Dendritic cell treated with granulocyte-macrophage colony-stimulating factor and Interleukin-4, amounts not matched to agents 40 ng/mL and 50 ng/mL, for 4 days (primary cell): ENCODE results near the gene BHLHA15.
A peak's percentile ranks its signal among the peaks of the same experiment; 100 is the strongest.

Experiments used
- H3K27ac Mint-ChIP-seq: one replicate; pipeline ENCODE4 v1.8.0; 2022; ENCODE audit warnings: mild to moderate bottlenecking, mixed read lengths
- H3K27me3 Mint-ChIP-seq: one replicate; pipeline ENCODE4 v1.8.0; 2022; ENCODE audit warnings: mild to moderate bottlenecking, mixed read lengths
- H3K36me3 Mint-ChIP-seq: one replicate; pipeline ENCODE4 v1.8.0; 2022; ENCODE audit warnings: low read depth, mixed read lengths
- H3K4me1 Mint-ChIP-seq: one replicate; pipeline ENCODE4 v1.8.0; 2022; ENCODE audit warnings: low read depth, mixed read lengths
- H3K4me3 Mint-ChIP-seq: one replicate; pipeline ENCODE4 v1.8.0; 2022; ENCODE audit warnings: mild to moderate bottlenecking, moderate library complexity, mixed read lengths
- H3K9me3 Mint-ChIP-seq: one replicate; pipeline ENCODE4 v1.8.0; 2022; ENCODE audit warnings: mixed read lengths
- intact Hi-C: fragments of 100-400 bp; cut with micrococcal nuclease; formaldehyde crosslinking; loops from one replicate; pipeline ENCODE4 v1.15.0; 2022

BHLHA15 gene

DNA sequence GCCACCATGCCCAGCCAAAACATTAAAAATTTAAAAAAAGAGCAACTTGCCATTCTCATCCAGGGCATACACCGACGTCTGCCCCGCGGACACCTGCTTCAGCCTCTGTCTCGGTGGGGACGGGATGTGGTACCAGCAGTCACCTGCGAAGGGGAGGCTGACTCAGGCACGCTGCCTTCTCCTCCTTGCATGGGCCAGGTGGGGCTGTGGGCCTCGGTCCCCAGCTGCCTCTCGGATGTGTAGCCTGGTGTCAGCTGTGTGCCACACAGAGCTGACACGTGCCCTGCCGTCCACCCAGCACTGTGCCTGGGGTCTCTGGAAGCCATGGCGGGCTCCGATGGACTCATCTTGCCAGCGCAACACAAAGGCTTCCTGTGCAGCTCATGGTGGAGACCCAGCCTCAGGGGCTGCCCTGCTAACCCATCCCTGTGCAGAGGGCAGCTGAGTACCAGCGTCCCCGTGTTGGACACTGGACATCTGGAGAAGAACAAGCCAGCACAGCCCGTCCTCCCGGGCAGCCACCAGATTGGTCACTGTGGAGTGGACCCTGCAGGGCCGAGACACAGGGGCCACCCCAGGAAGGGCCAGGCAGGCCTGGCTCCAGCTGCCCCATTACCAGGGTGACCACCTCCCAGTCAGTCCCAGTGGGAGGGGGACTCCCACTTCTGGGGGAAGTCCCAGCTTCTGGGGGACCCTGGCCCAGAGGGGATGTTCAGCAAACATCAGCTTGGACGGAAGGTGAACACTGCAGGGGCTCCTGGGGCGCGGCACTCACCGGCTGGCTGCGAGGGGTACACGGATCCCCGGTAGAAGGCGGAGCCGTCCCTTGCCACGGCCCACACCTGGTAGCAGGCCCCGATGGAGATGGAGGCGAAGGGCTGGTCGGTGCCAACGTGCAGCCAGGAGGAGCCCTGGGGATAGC lies 10.6 kb downstream of the BHLHA15 start:
- Mint-ChIP-seq H3K4me3 (peak overlapping the region; percentile 4), H3K4me1 (peaks cover 12% of the 10 kb centered on the region), H3K9me3 (no peaks in the 10 kb centered on the region), H3K36me3 (peaks cover 93% of the 10 kb centered on the region), H3K27ac (no peak overlapping the region), H3K27me3 (peaks cover 2% of the 10 kb centered on the region)
- intact Hi-C loops, result no loop called here

DNA sequence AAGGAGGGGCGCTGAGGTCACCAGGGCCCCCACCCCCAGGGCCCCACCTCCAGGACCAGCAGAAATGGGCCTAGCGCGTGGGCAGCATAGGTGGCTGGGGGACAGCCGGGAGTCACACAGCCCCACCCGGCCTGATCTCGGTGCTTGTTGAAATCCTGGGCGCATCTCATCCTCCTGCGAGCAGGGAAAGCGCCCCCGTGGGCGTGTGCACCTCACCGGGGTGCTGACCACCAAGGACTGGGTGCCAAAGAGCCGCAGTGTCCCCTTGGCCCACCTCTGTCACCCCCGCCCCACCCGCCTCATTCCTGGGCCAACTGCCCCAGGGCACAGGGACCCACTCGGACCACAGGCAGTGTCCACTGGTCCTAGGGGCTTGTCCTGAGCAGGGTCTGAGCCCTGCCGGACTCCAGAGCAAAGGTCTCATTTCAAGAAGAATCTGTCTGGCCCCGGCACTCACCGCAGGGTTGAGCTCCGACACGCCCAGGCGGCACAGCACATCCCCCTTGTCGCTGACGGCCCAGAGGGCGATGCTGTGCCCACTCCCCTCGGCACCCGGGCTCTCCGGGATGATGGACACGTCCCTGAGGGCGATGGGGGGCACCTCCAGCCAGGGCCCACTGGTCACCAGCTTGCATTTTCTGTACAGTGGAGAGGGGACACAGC lies 11.4 kb downstream of the BHLHA15 start:
- Mint-ChIP-seq H3K36me3 (peaks cover 93% of the 10 kb centered on the region), H3K4me3 (no peak overlapping the region), H3K9me3 (no peaks in the 10 kb centered on the region), H3K27ac (no peak overlapping the region), H3K4me1 (peaks cover 9% of the 10 kb centered on the region), H3K27me3 (peaks cover 2% of the 10 kb centered on the region)
- intact Hi-C loops, result no loop called here

DNA sequence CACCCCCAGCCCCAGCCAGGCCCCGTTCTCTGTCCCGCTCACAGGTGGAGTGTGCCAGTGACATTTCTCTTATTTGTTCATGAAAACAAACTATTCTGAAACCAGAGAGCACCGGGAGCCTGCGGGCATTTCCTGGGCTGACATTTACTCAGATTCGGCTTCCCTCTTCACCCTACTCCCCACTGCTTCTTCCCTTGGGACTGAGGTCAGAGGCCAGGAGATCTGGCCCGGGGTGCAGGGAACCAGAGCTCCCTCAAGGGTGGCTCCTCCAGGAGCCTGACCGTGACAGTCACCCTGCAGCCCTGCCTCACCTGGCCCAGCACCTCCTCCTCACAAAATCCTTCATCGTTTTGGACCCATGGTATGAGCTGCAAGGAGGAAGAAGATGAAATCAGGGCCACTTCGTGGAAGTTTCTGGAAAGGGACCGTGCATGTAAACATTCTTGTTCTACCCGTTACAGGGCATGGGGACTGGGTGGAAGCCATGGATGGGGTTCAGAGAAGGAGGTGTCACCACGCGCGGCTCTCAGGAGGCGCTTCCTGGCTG lies 12.2 kb downstream of the BHLHA15 start:
- no peak overlapping the region for H3K4me3 Mint-ChIP-seq
- peaks cover 2% of the 10 kb centered on the region for H3K27me3 Mint-ChIP-seq
- H3K36me3 Mint-ChIP-seq, result peaks cover 94% of the 10 kb centered on the region
- intact Hi-C loops, result no loop called here
- H3K27ac Mint-ChIP-seq, result no peak overlapping the region
- no peaks in the 10 kb centered on the region for H3K9me3 Mint-ChIP-seq
- peaks cover 1% of the 10 kb centered on the region for H3K4me1 Mint-ChIP-seq

DNA sequence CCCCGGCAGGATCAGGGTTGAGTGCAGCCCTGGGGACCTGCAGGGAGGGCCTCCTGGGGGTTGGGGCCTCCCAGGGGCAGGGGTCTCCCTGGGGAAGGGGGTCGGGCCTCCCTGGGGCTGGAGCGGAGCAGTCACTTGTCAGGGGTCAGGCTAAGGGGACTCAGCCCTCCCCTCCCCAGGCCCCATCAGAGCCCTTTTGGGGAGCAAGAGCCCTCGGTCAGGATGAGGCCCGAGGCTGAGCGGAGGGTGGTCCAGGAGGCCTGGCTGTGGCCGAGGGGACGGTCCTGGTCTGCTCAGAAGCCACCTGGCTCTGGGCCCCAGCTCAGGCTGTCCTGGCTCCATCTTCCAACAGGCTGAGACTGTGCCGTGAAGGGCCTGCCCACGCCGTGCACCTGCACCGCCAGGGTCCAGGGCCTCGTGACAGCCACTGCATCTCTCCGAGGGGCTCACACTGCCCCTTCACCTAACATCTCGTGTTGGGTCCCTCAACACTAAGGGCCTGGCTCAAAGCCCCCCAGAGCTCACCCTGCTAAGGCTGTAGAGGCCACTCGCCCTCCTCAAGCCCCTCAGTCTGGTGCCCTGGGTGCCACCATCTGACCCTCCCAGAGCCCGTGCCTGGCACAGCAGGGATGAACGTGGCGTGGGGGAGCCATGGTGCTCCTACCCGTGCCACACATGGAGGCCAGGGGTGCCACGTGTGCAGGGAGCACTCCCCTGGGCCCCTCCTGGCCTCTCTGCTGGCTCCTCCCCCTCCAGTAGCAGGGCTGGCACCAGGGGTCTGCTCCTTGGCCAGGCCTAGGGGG lies 12.9 kb downstream of the BHLHA15 start:
- Mint-ChIP-seq H3K4me1 (no peaks in the 10 kb centered on the region), H3K27ac (no peak overlapping the region), H3K4me3 (no peak overlapping the region), H3K36me3 (peaks cover 100% of the 10 kb centered on the region), H3K9me3 (no peaks in the 10 kb centered on the region), H3K27me3 (peaks cover 2% of the 10 kb centered on the region)
- intact Hi-C loops, result no loop called here

DNA sequence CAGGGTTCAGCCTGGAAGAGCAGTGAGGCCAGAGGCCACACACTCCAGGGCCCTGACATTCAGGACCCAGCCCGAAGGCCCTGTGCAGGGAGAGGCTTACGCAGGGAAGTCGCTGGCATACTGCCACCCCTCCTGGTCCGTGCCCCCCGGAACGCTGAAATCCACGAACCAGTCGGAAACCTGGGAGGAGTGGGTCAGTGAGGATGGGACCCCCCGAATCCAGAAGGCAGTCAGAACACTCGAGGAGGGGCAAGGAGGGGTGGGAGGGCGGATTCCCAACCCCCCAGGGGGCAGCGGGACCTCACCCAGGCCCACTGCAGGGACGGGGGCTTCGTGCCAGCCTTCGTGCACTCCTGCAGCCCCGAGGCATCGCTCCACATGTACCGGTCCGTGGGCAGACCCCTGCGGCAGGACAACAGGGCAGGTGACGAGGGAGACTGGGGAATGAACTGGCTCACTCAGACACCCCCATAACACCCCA lies 13.5 kb downstream of the BHLHA15 start:
- H3K27ac Mint-ChIP-seq, result no peak overlapping the region
- peaks cover 100% of the 10 kb centered on the region for H3K36me3 Mint-ChIP-seq
- no peak overlapping the region for H3K4me3 Mint-ChIP-seq
- H3K27me3 Mint-ChIP-seq, result no peaks in the 10 kb centered on the region
- H3K4me1 Mint-ChIP-seq, result no peaks in the 10 kb centered on the region
- intact Hi-C loops, result no loop called here
- H3K9me3 Mint-ChIP-seq, result no peaks in the 10 kb centered on the region

DNA sequence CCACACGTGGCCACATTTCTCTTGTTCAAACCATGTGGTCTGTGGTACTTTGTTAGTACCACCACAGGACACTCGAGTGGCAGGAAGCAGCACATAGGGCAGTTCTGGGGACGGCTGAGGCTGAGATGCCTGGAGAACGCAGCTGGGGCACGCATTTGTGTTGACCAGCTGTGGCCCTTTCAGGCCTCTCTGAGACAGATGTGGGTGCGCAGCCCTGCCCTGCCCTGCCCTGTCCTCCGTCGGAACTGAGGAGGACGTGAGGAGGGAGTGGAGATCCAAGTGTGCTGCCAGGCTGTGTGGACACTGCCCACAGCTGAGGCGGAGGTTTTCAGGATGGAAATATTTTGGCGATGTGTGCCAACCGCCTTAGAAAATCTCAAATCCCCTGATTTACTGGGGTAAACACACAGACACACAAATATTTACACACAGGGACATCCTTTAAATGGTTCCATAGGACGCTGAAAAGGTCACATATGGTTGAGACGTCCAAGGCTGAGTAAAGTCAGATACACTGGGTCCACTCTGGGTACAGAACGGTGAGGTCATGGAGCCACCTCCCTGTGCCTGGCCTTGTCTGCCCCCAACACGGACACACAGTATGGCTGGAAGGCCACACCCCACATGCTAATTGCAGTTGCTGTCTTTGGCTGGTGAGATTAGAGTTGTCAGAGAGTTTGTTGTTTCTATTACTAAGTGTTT lies 14.8 kb downstream of the BHLHA15 start:
- Mint-ChIP-seq H3K36me3 (peaks cover 100% of the 10 kb centered on the region), H3K4me1 (no peaks in the 10 kb centered on the region), H3K27me3 (no peaks in the 10 kb centered on the region), H3K9me3 (no peaks in the 10 kb centered on the region), H3K27ac (no peak overlapping the region), H3K4me3 (no peak overlapping the region)
- intact Hi-C loops, result no loop called here

DNA sequence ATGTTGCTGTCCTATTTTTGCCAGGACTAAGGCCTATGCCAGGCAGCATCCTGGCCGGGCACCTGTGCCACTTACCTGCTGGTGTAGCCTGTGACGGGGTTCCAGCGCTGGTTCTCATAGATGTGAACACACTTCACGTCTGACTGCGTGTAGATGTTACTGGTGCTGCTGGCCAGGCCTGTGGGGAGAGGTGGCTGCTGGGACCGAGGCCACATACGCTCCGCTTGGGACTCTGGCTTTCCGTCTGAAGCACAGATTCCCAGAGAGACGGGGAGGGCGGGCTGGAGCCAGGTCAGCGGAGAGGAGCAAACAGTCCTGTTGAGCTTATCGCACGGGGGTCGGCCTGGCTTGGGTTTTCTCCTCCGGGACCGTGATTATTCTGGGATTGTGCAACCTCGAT lies 16.7 kb downstream of the BHLHA15 start:
- intact Hi-C loops, result no loop called here
- H3K27ac Mint-ChIP-seq, result no peak overlapping the region
- H3K9me3 Mint-ChIP-seq, result no peaks in the 10 kb centered on the region
- H3K36me3 Mint-ChIP-seq, result peaks cover 100% of the 10 kb centered on the region
- H3K27me3 Mint-ChIP-seq, result no peaks in the 10 kb centered on the region
- H3K4me1 Mint-ChIP-seq, result no peaks in the 10 kb centered on the region
- H3K4me3 Mint-ChIP-seq, result no peak overlapping the region

DNA sequence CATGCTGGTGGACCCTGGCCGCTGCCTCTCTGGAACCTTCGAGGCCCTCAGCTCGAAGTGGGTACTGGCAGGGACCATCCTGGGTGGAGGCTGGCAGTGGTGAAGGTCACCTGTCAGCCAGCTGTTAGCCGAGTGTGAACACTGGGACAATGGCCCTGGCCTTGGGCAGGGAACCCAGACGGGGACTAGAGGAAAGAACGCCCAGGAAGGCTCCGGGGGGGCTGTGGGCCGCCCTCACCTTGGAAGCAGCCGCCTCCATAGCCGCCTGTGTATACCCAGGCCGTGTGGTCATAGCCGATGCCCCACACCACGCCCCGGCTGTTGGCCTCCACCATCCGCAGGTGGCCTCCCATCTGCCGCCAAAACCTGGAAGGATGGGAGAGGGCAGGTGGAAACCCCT lies 17.6 kb downstream of the BHLHA15 start:
- Mint-ChIP-seq H3K27ac (no peak overlapping the region), H3K36me3 (peaks cover 100% of the 10 kb centered on the region), H3K4me1 (no peaks in the 10 kb centered on the region), H3K9me3 (no peaks in the 10 kb centered on the region), H3K27me3 (no peaks in the 10 kb centered on the region), H3K4me3 (no peak overlapping the region)
- intact Hi-C loops, result no loop called here

DNA sequence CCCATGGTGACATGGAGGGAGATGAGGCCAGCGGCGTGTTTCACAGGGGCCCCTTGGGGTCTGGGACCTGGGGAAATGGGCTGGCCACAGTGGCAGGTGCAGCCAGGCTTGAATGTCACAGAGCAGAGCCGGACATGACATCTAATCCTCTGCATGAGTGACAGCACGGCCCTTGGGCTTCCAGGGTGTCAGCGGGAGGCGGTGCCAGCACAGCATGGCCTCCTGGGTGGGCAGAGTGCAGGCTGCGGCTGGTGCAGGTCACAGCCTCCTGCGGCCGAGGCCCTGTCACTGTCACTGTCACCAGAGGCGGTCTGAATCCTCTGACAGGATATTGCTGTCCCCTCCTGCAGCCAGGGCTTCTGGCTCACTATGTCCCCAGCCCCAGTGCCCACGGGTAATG lies 18.2 kb downstream of the BHLHA15 start:
- no peak overlapping the region for H3K27ac Mint-ChIP-seq
- intact Hi-C loops, result no loop called here
- no peak overlapping the region for H3K4me3 Mint-ChIP-seq

DNA sequence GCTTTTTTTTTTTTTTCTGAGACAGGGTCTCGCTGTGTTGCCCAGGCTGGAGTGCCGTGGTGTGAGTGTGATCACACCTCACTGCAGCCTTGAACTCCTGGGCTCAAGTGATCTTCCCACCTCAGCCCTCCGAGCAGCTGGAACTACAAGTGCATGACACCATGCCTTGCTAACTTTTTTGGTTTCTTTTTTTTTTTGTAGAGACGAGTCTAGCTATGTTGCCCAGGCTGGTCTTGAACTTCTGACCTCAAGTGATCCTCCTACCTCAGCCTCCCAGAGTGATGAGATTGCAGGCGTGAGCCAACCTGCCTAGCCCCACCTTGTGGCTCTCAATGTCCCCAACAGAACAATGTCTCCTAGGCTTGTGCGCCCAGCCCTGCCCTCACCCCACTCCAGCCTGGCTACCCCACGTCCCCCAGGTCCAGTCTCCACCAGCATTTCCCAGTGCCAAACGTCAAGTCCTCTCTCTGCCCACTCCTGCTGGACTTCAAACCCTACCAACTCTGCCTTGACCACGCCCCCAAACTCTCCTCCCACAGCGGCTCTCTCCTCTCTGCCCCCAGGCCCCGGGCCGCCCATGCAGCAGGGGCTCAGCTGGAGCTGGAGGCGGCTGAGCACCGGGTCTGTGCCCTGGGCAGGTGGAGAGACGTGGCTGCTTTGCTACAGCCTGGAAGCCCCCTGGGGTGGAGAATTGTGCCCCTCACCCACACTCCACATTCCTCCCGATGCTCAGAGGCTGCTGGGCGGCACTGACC lies 18.9 kb downstream of the BHLHA15 start:
- H3K4me1 Mint-ChIP-seq, result no peaks in the 10 kb centered on the region
- H3K9me3 Mint-ChIP-seq, result no peaks in the 10 kb centered on the region
- H3K27ac Mint-ChIP-seq, result no peak overlapping the region
- peaks cover 100% of the 10 kb centered on the region for H3K36me3 Mint-ChIP-seq
- no peak overlapping the region for H3K4me3 Mint-ChIP-seq
- intact Hi-C loops, result no loop called here
- no peaks in the 10 kb centered on the region for H3K27me3 Mint-ChIP-seq

More for the DNA sequence above, 18.2 kb downstream of the BHLHA15 start:
- no peaks in the 10 kb centered on the region for H3K9me3 Mint-ChIP-seq
- H3K36me3 Mint-ChIP-seq, result peaks cover 100% of the 10 kb centered on the region
- H3K4me1 Mint-ChIP-seq, result no peaks in the 10 kb centered on the region
- no peaks in the 10 kb centered on the region for H3K27me3 Mint-ChIP-seq

DNA sequence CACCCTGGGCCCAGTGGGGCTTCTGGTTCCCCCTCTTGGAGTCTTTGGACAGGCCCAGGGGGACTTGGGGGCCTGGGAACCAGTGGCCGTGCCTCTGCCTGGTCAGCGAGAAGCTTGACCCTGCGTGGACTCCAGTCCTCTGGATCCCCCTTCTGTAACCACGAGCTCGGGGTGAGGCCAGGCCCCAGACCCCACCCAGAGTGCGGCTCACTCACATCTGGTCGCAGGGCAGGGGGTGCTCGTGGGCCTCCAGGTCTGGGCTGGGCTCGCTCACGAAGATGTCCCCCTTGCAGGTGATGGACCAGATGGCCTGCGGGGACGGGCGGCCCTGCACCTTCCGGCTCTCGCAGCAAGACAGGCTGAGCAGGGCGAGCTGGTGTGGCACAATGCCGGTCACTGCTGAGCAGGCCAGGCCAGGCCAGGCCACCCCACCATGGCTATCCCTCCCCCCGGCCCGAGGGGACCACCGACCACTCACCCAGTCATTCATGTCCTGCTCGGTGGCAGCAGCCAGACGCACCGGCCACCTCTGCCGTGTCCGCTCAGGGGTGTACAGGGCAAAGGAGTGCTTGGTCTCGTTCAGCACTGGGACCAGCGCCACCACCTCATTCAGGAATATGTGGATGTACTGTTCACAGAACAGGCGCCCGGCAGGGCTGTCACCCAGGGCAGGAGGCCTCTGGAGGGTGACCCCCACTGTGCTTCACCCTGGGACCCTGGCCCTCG lies 19.7 kb downstream of the BHLHA15 start:
- no peak overlapping the region for H3K4me3 Mint-ChIP-seq
- H3K27ac Mint-ChIP-seq, result no peak overlapping the region
- no peaks in the 10 kb centered on the region for H3K4me1 Mint-ChIP-seq
- H3K9me3 Mint-ChIP-seq, result no peaks in the 10 kb centered on the region
- no peaks in the 10 kb centered on the region for H3K27me3 Mint-ChIP-seq
- intact Hi-C loops, result no loop called here
- peaks cover 100% of the 10 kb centered on the region for H3K36me3 Mint-ChIP-seq

DNA sequence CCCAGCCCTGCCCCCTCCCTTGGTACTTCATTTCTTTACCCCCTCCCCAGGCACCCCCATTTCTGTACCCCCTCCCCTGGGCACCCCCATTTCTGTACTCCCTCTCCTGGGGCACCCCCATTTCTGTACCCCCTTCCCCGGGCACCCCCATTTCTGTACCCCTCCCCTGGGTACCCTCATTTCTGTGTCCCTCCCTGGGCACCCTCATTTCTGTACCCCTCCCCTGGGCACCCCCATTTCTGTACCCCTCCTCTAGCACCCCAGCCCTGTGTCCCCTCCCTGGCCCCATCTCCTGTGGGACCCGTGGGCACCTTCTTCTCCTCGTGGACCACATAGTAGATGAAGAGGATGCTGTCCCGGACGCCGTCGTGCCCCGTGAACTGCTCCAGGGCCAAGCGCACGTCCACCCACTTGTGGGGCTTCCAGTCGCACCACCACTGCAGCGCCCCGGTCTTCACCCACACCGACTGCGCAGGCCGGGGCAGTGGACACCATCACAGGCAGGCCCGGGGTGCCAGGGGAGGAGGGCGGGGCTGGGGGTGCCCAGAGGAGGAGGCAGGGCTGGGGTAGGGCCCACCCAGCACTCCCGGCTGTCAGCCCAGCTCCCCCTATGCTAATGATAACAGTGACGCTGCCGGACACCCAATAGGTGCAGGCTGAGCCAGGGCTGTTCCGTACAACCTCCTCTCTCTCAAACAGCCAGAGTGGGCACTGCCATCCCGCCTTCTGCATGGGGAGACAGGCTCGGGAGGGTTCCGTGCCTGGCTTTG lies 20.4 kb downstream of the BHLHA15 start:
- H3K36me3 Mint-ChIP-seq, result peaks cover 100% of the 10 kb centered on the region
- no peaks in the 10 kb centered on the region for H3K27me3 Mint-ChIP-seq
- no peaks in the 10 kb centered on the region for H3K9me3 Mint-ChIP-seq
- intact Hi-C loops, result no loop called here
- H3K27ac Mint-ChIP-seq, result no peak overlapping the region
- H3K4me1 Mint-ChIP-seq, result no peaks in the 10 kb centered on the region
- H3K4me3 Mint-ChIP-seq, result no peak overlapping the region
